Lower leg skin (tissue), 4 donors: ENCODE measurements around the gene SLC35F3. TPM values are rescaled to one million over a fixed set of nuclear protein-coding genes. Genes with fewer than 3 reads are reported as not detected.

ENCODE experiments used
- DNase-seq, 2 donors: peaks; one replicate each; pipeline ENCODE4 v3.0.0-alpha.2; 2019; ENCODE audit warnings: low spot score in 2 of 2
- H3K4me3 ChIP-seq: fragments of 200-600 bp; sonication (generic); 2 replicates; pipeline ENCODE4 v1.5.1; 2017; ENCODE audit warnings: mild to moderate bottlenecking, low read depth; ENCODE audit not compliant: poor library complexity, severe bottlenecking
- CTCF ChIP-seq, 3 donors: fragments of 450-650 bp; IDR thresholded peaks; one replicate each; pipeline ENCODE4 v1.5.1; 2016; ENCODE audit warnings: antibody characterized with exemption in 3 of 3, mild to moderate bottlenecking in 3 of 3, moderate library complexity in 2 of 3
- POLR2A ChIP-seq, 2 donors: fragments of 450-650 bp; IDR thresholded peaks; one replicate each; pipeline ENCODE4 v1.6.1; 2016 to 2017; ENCODE audit warnings: antibody characterized with exemption in 2 of 2, mild to moderate bottlenecking in 1 of 2, moderate library complexity in 1 of 2
- WGBS, 2 donors: methylation state at CpG; one replicate each; pipeline ENCODE4 v1.1.5; 2018; 5-methylcytosine and 5-hydroxymethylcytosine counted together
- intact Hi-C: fragments of 100-400 bp; cut with DNase I; formaldehyde crosslinking; loops from one replicate; pipeline ENCODE4 v1.15.0; 2023; ENCODE audit warnings: low total_unique reads
- total RNA-seq, 4 donors: library from RNA; depleted of rRNA; stranded (reverse); fragments of >200 nt; gene quantifications; one replicate each; pipeline ENCODE4 v1.1.0, GENCODE V29; 2016

Gene SLC35F3
- total RNA-seq, 4 donors from 2014 or later, result 0.42 to 0.83 (median 0.64) TPM

GRCh38 chr1:234226113-234226818, 321.8 kb downstream of the SLC35F3 start:
- WGBS, 2 donors, result 75 to 76% methylated on average over 5 of the region's 5 CpGs
- intact Hi-C loops, result no loop called here
- DNase-seq, result no peak
- H3K4me3 ChIP-seq, result no peak overlapping the region
- TF ChIP-seq CTCF (IDR thresholded peaks at IDR 0.05), result no peak

- intact Hi-C loops, result no loop called here
- DNase-seq, result peak in 1 of 2 donors; percentile 36
- WGBS, 2 donors, result 89 to 93% methylated on average over 10 of the region's 10 CpGs
- no peak overlapping the region for H3K4me3 ChIP-seq
- TF ChIP-seq POLR2A (IDR thresholded peaks at IDR 0.05), result no peak
- no peak for TF ChIP-seq CTCF (IDR thresholded peaks at IDR 0.05)
Measured at GRCh38 chr1:234226819-234227165, 322.3 kb downstream of the SLC35F3 start.

GRCh38 chr1:234229581-234230387, 325.3 kb downstream of the SLC35F3 start:
- peak in 1 of 2 donors; percentile 13 for DNase-seq
- TF ChIP-seq CTCF (IDR thresholded peaks at IDR 0.05) (no peak), POLR2A (IDR thresholded peaks at IDR 0.05) (no peak)
- no peak overlapping the region for H3K4me3 ChIP-seq
- intact Hi-C loops, result no loop called here
- WGBS, 2 donors, result 74 to 80% methylated on average over 10 of the region's 10 CpGs

GRCh38 chr1:234230414-234230862, 326.0 kb downstream of the SLC35F3 start:
- DNase-seq, result peak in 1 of 2 donors; percentile 31
- no peak for TF ChIP-seq POLR2A (IDR thresholded peaks at IDR 0.05)
- TF ChIP-seq CTCF (IDR thresholded peaks at IDR 0.05), result no peak
- WGBS, 2 donors, result 61 to 76% methylated on average over 10 of the region's 10 CpGs
- intact Hi-C loops, result no loop called here
- no peak overlapping the region for H3K4me3 ChIP-seq

- intact Hi-C loops, result no loop called here
- DNase-seq, result peak in 1 of 2 donors; percentile 68
- no peak for TF ChIP-seq CTCF (IDR thresholded peaks at IDR 0.05)
- no peak for TF ChIP-seq POLR2A (IDR thresholded peaks at IDR 0.05)
- 73 to 88% methylated on average over 50 to 51 of the region's 55 CpGs for WGBS, 2 donors
- H3K4me3 ChIP-seq, result no peak overlapping the region
Measured at GRCh38 chr1:234231061-234231892, 326.8 kb downstream of the SLC35F3 start.
